Activated CD8-positive, alpha-beta T cell treated with anti-CD3 and anti-CD28 coated beads for 36 hours (primary cell): ENCODE data around the gene CYP4F3. TPM values are rescaled to one million over a fixed set of nuclear protein-coding genes. Genes with fewer than 3 reads are reported as not detected.
"Not testable (repeated sequence)": the region's sequence is repeated elsewhere in the genome, so short reads cannot be mapped to it uniquely, and the experiment has no call there.

Experiments
- ATAC-seq: fragments of 200-7000 bp; cut with Tn5 transposase; one replicate; pipeline ENCODE4 v1.10.0; 2021; ENCODE audit warnings: mild to moderate bottlenecking, moderate library complexity
- CTCF ChIA-PET: fragments of 350-600 bp; sonication (Branson Sonifier 250); formaldehyde crosslinking; loops from one replicate; lab custom pipeline; 2021; ENCODE audit warnings: antibody characterized with exemption; lab: Charles Lee
- POLR2A ChIA-PET: fragments of 350-600 bp; sonication (Branson Sonifier 250); formaldehyde crosslinking; loops from one replicate; lab custom pipeline; 2021; ENCODE audit warnings: antibody characterized with exemption; lab: Charles Lee
- DNase-seq: peaks from one replicate; pipeline ENCODE4 v3.0.0-alpha.2; 2020
- H3K27ac Mint-ChIP-seq: one replicate; pipeline ENCODE4 v1.8.0; 2021; ENCODE audit warnings: mild to moderate bottlenecking, mixed read lengths
- H3K27me3 Mint-ChIP-seq: one replicate; pipeline ENCODE4 v1.8.0; 2021; ENCODE audit warnings: mixed read lengths
- H3K36me3 Mint-ChIP-seq: one replicate; pipeline ENCODE4 v1.8.0; 2021; ENCODE audit warnings: low read depth, mixed read lengths
- H3K4me1 Mint-ChIP-seq: one replicate; pipeline ENCODE4 v1.8.0; 2021; ENCODE audit warnings: low read depth, mixed read lengths
- H3K4me3 Mint-ChIP-seq: one replicate; pipeline ENCODE4 v1.8.0; 2021; ENCODE audit warnings: mild to moderate bottlenecking, moderate library complexity, mixed read lengths
- H3K9me3 Mint-ChIP-seq: one replicate; pipeline ENCODE4 v1.8.0; 2021; ENCODE audit warnings: mixed read lengths
- intact Hi-C: fragments of 100-400 bp; cut with micrococcal nuclease; formaldehyde crosslinking; loops from one replicate; pipeline ENCODE4 v1.10.0; 2022
- total RNA-seq, 2 experiments: library from RNA; stranded (reverse); gene quantifications; one replicate each; pipeline ENCODE4 v1.2.3, GENCODE V29; 2021
- TF ChIP-seq, protein P1 (sequence below): fragments of 200-600 bp; IDR thresholded peaks from one replicate; pipeline ENCODE4 v1.8.0; 2022; ENCODE audit warnings: antibody characterized with exemption, mild to moderate bottlenecking

Gene CYP4F3
- total RNA-seq, 2 experiments from 2014 or later = 0.16 TPM

DNA sequence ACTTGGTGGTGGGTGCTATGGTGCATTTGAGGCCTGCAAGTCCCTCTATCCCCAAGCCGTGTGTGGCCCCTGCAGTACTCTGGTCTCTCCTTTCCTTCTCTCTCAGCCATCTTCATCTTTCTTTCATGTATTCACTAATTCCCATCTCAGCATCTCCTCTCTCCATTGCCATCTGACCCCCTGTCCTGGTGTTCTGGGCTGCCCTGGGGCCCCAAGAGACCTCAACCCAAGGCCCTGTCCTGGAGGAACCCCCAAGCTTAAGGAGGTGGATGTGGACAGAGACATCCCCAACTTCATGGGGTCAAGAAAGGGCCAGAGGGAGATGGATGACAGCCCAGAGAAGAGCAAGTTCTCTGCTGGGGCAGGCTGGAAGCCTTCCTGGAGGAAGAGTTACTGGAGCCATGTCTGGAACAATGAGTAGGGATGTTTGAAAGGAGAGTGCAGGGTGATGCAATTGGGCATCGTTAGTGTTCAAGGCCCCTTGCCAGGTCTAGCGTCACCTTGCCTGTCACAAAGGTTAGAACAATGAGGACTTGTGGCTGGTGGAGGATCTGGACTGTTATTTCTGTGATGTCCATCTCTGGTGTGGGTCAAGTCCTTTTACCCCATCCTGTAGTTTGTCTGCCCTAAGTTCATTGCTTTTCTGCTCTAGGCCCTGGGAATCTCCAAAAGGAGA, 3.5 kb downstream of the CYP4F3 start:
- CTCF ChIA-PET = no interaction called here
- POLR2A ChIA-PET = no interaction called here

DNA sequence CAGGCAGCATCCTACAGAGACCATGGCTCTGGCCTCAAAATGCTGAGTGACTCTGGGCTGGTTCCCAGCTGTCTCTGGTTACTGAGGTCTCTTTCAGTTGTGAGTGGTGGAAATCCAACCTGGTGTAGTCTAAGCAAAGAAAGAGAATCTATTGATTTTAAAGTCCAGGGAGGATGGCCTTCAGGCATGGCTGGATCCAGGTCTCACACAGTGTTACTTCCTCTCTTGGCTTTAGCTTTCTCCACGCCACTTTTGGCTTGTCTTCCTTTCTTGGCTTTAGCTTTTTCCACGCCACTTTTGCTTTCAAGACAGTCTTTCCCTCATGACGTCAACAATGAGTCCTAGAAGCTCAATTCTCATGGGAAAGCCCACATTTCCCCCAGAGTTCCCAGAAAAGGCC, 4.1 kb downstream of the CYP4F3 start:
- no peaks in the 10 kb centered on the region for H3K4me1 Mint-ChIP-seq
- H3K36me3 Mint-ChIP-seq = no peaks in the 10 kb centered on the region
- ChIA-PET CTCF (no interaction called here), POLR2A (no interaction called here)
- no peaks in the 10 kb centered on the region for H3K9me3 Mint-ChIP-seq
- TF ChIP-seq, protein P1, sequence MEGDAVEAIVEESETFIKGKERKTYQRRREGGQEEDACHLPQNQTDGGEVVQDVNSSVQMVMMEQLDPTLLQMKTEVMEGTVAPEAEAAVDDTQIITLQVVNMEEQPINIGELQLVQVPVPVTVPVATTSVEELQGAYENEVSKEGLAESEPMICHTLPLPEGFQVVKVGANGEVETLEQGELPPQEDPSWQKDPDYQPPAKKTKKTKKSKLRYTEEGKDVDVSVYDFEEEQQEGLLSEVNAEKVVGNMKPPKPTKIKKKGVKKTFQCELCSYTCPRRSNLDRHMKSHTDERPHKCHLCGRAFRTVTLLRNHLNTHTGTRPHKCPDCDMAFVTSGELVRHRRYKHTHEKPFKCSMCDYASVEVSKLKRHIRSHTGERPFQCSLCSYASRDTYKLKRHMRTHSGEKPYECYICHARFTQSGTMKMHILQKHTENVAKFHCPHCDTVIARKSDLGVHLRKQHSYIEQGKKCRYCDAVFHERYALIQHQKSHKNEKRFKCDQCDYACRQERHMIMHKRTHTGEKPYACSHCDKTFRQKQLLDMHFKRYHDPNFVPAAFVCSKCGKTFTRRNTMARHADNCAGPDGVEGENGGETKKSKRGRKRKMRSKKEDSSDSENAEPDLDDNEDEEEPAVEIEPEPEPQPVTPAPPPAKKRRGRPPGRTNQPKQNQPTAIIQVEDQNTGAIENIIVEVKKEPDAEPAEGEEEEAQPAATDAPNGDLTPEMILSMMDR = no peak
- no peak for DNase-seq
- intact Hi-C loops = no loop called here
- no peak overlapping the region for H3K4me3 Mint-ChIP-seq
- no peaks in the 10 kb centered on the region for H3K27me3 Mint-ChIP-seq
- no peak for ATAC-seq
- no peak overlapping the region for H3K27ac Mint-ChIP-seq

More for the DNA sequence above, 3.5 kb downstream of the CYP4F3 start:
- Mint-ChIP-seq H3K9me3 (no peaks in the 10 kb centered on the region), H3K27ac (no peak overlapping the region), H3K27me3 (no peaks in the 10 kb centered on the region), H3K4me3 (no peak overlapping the region), H3K36me3 (no peaks in the 10 kb centered on the region), H3K4me1 (no peaks in the 10 kb centered on the region)
- intact Hi-C loops = no loop called here
- DNase-seq = no peak
- no peak for ATAC-seq
- TF ChIP-seq, protein P1 = no peak

DNA sequence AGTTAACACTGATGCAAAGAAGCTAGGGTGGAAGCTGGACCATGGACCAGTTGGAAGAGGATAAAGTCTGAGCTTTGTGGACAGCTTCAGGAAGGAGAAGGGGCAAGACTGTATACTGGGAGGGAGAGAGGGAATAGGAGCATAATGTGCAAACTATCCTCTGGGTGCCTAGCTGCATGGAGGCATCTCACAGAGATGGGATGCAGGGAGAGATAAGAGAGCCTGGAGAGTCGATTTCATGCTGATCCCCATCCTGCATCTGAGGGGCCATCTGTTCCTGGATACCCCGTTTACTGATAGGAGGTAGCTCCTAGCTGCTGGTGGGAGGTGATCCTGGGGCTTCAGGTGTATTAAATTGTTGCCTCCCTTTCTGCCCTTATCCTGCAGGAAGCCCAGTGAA, 8.8 kb downstream of the CYP4F3 start:
- intact Hi-C loops = no loop called here
- ATAC-seq (no peak), DNase-seq (no peak)
- ChIA-PET CTCF (interaction anchor here (2.2 kb wide), 1 partner anchor 20 kb away, joined by 7 read pairs; no protein-coding TSS in a partner anchor), POLR2A (no interaction called here)
- Mint-ChIP-seq H3K36me3 (no peaks in the 10 kb centered on the region), H3K27me3 (peaks cover 13% of the 10 kb centered on the region), H3K27ac (no peak overlapping the region), H3K9me3 (no peaks in the 10 kb centered on the region), H3K4me3 (no peak overlapping the region), H3K4me1 (no peaks in the 10 kb centered on the region)
- TF ChIP-seq, protein P1 = no peak

DNA sequence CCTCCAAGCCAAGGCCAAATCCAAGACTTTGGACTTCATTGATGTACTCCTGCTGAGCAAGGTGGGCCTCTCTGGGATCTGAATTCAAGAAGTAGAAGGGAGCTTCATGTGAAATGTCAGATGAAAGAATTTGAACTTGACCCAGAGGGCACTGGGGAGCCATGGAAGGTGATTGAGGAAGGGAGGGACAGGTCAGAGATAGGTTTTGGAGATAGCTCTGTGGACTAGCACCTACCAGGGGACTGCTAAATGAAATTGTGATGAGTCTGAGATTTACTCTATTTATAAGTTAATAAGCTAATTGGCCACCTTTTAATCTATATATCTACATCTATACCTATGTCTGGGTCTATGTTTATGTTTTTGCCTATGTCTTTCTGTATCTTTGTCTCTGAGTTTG, 9.4 kb downstream of the CYP4F3 start:
- DNase-seq, H3K4me3 Mint-ChIP-seq, intact Hi-C loops, ATAC-seq, POLR2A ChIA-PET, H3K9me3 Mint-ChIP-seq, H3K36me3 Mint-ChIP-seq, H3K4me1 Mint-ChIP-seq, H3K27ac Mint-ChIP-seq: not testable (repeated sequence)
- H3K27me3 Mint-ChIP-seq = peaks cover 19% of the 10 kb centered on the region
- CTCF ChIA-PET = interaction anchor here (2.2 kb wide), 1 partner anchor 20 kb away, joined by 7 read pairs; no protein-coding TSS in a partner anchor

DNA sequence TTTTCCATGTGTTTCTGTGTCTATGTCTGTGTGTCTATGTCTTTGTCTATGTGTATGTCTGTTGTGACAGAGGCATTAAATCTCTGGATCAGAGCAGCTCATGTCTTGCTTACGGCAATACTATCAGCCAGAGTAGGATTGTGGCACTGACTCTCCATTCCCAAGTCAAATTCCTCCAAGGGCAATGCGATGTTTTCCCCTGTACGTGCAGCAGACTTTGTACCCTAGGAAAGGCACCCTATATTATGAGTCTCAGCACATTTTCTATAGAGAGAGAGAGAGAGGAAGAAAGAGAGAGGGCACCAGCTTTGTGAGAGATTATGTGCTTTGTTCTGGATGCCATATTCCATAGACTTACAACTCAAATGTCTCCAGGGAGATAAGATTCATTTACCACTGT, 11.1 kb downstream of the CYP4F3 start:
- Mint-ChIP-seq H3K4me3 (no peak overlapping the region), H3K9me3 (no peaks in the 10 kb centered on the region), H3K36me3 (no peaks in the 10 kb centered on the region), H3K27ac (no peak overlapping the region), H3K27me3 (peaks cover 25% of the 10 kb centered on the region), H3K4me1 (no peaks in the 10 kb centered on the region)
- ChIA-PET POLR2A (no interaction called here), CTCF (no interaction called here)
- DNase-seq (no peak), ATAC-seq (no peak)
- TF ChIP-seq, protein P1 = no peak
- intact Hi-C loops = no loop called here
